DND-41 (cell line): ENCODE results near the gene HABP4.

Experiments used
- ATAC-seq: fragments of 200-7000 bp; cut with Tn5 transposase; 3 replicates; pipeline ENCODE4 v1.9.1; 2021; ENCODE audit warnings: low read depth; ENCODE audit not compliant: insufficient read depth
- DNase-seq: peaks from one replicate; pipeline ENCODE4 v3.0.0-alpha.2; 2020
- H2AFZ ChIP-seq: 2 replicates; pipeline ENCODE4 v1.6.0; 2012; ENCODE audit warnings: low read depth, low read length
- H3K27ac ChIP-seq: 2 replicates; pipeline ENCODE4 v1.5.1; 2012; ENCODE audit warnings: low read length, inconsistent platforms
- H3K27me3 ChIP-seq: fragments of 200-600 bp; sonication (generic); 2 replicates; pipeline ENCODE4 v1.6.0; 2012; ENCODE audit warnings: low read length, mild to moderate bottlenecking, inconsistent platforms; ENCODE audit not compliant: insufficient read depth, poor library complexity
- H3K36me3 ChIP-seq: 2 replicates; pipeline ENCODE4 v1.5.1; 2012; ENCODE audit warnings: low read length, inconsistent platforms; ENCODE audit not compliant: insufficient read depth
- H3K4me1 ChIP-seq: 2 replicates; pipeline ENCODE4 v1.5.1; 2012; ENCODE audit warnings: mild to moderate bottlenecking, low read length; ENCODE audit not compliant: insufficient read depth
- H3K4me2 ChIP-seq: 2 replicates; pipeline ENCODE4 v1.6.0; 2012; ENCODE audit warnings: mild to moderate bottlenecking, moderate library complexity, low read length, inconsistent platforms; ENCODE audit not compliant: insufficient read depth
- H3K4me3 ChIP-seq, 2 experiments: fragments of 200-600 bp in 1 of 2; shearing (Covaris generic) in 1 of 2; 2 replicates each; pipeline ENCODE4 v1.5.1; 2012 to 2016; ENCODE audit warnings: inconsistent platforms in 2 of 2, low read length in 2 of 2, mild to moderate bottlenecking in 2 of 2, low read depth in 1 of 2, moderate library complexity in 1 of 2
- H3K79me2 ChIP-seq: 2 replicates; pipeline ENCODE4 v1.6.0; 2012; ENCODE audit warnings: low read length, inconsistent platforms; ENCODE audit not compliant: insufficient read depth
- H3K9ac ChIP-seq: 2 replicates; pipeline ENCODE4 v1.6.0; 2012; ENCODE audit warnings: low read depth, mild to moderate bottlenecking, inconsistent platforms, low read length, moderate library complexity
- H3K9me3 ChIP-seq: 2 replicates; pipeline ENCODE4 v1.5.1; 2012; ENCODE audit warnings: low read length, moderate library complexity, mild to moderate bottlenecking, inconsistent platforms; ENCODE audit not compliant: insufficient read depth, severe bottlenecking
- H4K20me1 ChIP-seq: 2 replicates; pipeline ENCODE4 v1.6.0; 2012; ENCODE audit warnings: low read length; ENCODE audit not compliant: insufficient read depth
- CTCF ChIP-seq: IDR thresholded peaks from 2 replicates; pipeline ENCODE4 v1.5.1; 2012; ENCODE audit warnings: borderline replicate concordance, low read length, moderate library complexity, mild to moderate bottlenecking; ENCODE audit not compliant: poor library complexity, severe bottlenecking; ENCODE audit errors: extremely low read depth
- EZH2 ChIP-seq: IDR thresholded peaks from 3 replicates; pipeline ENCODE4 v1.6.1; 2012; ENCODE audit warnings: borderline replicate concordance, low read depth, mild to moderate bottlenecking, moderate library complexity, low read length, inconsistent platforms; ENCODE audit not compliant: severe bottlenecking

Gene HABP4

GRCh38 chr9:96509848-96510247, 59.9 kb downstream of the HABP4 start:
- no peak overlapping the region for H3K4me3 ChIP-seq
- H3K4me1 ChIP-seq: no peaks in the 10 kb centered on the region
- no peak overlapping the region for H3K4me2 ChIP-seq
- no peak for TF ChIP-seq CTCF
- no peak for TF ChIP-seq EZH2
- no peak overlapping the region for H3K9ac ChIP-seq
- no peaks in the 10 kb centered on the region for H3K79me2 ChIP-seq
- H2AFZ ChIP-seq: no peak overlapping the region
- no peak overlapping the region for H3K27ac ChIP-seq
- no peak for DNase-seq
- ATAC-seq: no peak
- no peaks in the 10 kb centered on the region for H3K27me3 ChIP-seq
- no peaks in the 10 kb centered on the region for H3K36me3 ChIP-seq
- no peaks in the 10 kb centered on the region for H4K20me1 ChIP-seq
- H3K9me3 ChIP-seq: no peaks in the 10 kb centered on the region

DNA sequence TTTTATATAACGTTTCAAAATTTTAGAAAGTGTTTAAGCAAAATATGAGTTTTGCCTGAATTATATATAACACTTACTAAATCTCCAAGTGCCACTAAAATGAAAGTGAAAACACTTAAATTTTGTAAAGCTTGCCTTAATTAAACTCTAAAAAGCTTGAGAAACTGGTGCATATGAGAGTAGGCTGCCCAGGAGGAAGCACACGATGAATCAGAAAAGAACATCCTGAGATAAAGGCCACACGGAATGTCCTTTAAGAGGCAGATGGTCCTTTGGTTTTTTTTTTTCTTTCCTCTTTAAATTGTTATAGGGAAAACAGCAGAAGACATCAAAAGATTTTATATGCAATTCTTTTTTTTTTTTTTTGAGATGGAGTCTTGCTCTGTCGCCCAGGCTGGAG, 60.3 kb downstream of the HABP4 start:
- DNase-seq: no peak
- no peaks in the 10 kb centered on the region for H3K4me1 ChIP-seq
- TF ChIP-seq EZH2 (no peak), CTCF (no peak)
- H4K20me1 ChIP-seq: no peaks in the 10 kb centered on the region
- no peaks in the 10 kb centered on the region for H3K9me3 ChIP-seq
- H3K4me2 ChIP-seq: no peak overlapping the region
- H3K4me3 ChIP-seq: no peak overlapping the region
- no peaks in the 10 kb centered on the region for H3K79me2 ChIP-seq
- no peak for ATAC-seq
- H2AFZ ChIP-seq: no peak overlapping the region
- no peaks in the 10 kb centered on the region for H3K36me3 ChIP-seq
- H3K9ac ChIP-seq: no peak overlapping the region
- no peaks in the 10 kb centered on the region for H3K27me3 ChIP-seq
- H3K27ac ChIP-seq: no peak overlapping the region

GRCh38 chr9:96512240-96512639, 62.3 kb downstream of the HABP4 start:
- no peaks in the 10 kb centered on the region for H4K20me1 ChIP-seq
- ATAC-seq: no peak
- H3K4me1 ChIP-seq: no peaks in the 10 kb centered on the region
- H3K27ac ChIP-seq: no peak overlapping the region
- no peaks in the 10 kb centered on the region for H3K79me2 ChIP-seq
- no peaks in the 10 kb centered on the region for H3K9me3 ChIP-seq
- no peak overlapping the region for H3K9ac ChIP-seq
- H3K4me3 ChIP-seq: no peak overlapping the region
- no peak overlapping the region for H3K4me2 ChIP-seq
- no peak for TF ChIP-seq CTCF
- TF ChIP-seq EZH2: no peak
- no peak overlapping the region for H2AFZ ChIP-seq
- H3K27me3 ChIP-seq: peaks cover 2% of the 10 kb centered on the region
- DNase-seq: no peak
- no peaks in the 10 kb centered on the region for H3K36me3 ChIP-seq

DNA sequence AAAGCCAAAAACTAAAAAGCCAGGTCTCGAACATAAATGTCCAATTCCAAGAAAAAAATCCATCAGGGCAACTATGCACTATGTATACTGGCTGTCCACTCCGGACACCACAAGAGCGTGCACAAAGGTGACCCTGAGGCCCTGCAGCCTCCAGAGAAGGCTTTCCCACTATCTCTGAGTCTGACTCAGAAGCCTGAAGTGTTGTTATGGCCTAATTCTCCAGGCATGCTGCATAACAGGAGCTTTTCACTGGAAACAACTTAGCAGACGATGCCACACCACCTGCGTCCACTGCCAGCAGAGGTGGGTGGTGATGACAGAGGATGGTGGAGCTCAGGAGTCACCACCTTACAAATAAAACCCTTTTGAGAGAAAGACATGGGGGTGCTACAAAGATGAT, 63.7 kb downstream of the HABP4 start:
- no peak overlapping the region for H3K4me3 ChIP-seq
- H3K79me2 ChIP-seq: no peaks in the 10 kb centered on the region
- ATAC-seq: no peak
- H3K4me2 ChIP-seq: no peak overlapping the region
- no peak overlapping the region for H2AFZ ChIP-seq
- DNase-seq: no peak
- TF ChIP-seq CTCF: no peak
- TF ChIP-seq EZH2: no peak
- no peak overlapping the region for H3K27ac ChIP-seq
- H3K36me3 ChIP-seq: no peaks in the 10 kb centered on the region
- peaks cover 2% of the 10 kb centered on the region for H3K27me3 ChIP-seq
- no peaks in the 10 kb centered on the region for H3K4me1 ChIP-seq
- H3K9ac ChIP-seq: no peak overlapping the region
- no peaks in the 10 kb centered on the region for H4K20me1 ChIP-seq
- H3K9me3 ChIP-seq: no peaks in the 10 kb centered on the region
